ENCODE data around the gene RNF13.

DNA sequence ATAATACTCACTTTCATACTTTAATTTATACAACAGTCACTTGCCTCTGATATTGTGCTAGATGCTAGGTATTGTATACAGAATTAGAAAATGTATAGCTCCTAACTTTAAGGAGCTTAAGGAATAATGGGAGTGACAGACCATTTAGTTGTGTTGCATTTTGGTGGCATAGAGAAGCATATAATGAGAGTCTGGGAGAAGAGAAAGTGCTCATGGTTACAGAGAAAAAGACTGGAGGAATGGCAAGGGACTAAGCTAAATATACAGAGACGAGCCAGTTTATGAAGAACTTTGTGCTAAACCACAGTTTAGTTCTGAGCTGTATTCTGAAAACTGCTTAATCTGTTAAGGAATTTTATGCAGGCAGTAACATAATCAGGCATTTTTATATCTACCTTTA is 6.4 kb downstream of the RNF13 start:
- TF ChIP-seq, protein P1, sequence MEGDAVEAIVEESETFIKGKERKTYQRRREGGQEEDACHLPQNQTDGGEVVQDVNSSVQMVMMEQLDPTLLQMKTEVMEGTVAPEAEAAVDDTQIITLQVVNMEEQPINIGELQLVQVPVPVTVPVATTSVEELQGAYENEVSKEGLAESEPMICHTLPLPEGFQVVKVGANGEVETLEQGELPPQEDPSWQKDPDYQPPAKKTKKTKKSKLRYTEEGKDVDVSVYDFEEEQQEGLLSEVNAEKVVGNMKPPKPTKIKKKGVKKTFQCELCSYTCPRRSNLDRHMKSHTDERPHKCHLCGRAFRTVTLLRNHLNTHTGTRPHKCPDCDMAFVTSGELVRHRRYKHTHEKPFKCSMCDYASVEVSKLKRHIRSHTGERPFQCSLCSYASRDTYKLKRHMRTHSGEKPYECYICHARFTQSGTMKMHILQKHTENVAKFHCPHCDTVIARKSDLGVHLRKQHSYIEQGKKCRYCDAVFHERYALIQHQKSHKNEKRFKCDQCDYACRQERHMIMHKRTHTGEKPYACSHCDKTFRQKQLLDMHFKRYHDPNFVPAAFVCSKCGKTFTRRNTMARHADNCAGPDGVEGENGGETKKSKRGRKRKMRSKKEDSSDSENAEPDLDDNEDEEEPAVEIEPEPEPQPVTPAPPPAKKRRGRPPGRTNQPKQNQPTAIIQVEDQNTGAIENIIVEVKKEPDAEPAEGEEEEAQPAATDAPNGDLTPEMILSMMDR (IDR thresholded peaks at IDR 0.05), result no peak
- no peak for TF ChIP-seq POLR2A (IDR thresholded peaks at IDR 0.05)
